Transverse colon (tissue), 4 donors: Measurements from ENCODE around the gene EMILIN2.

ENCODE experiments used
- EP300 ChIP-seq: sonication (generic); formaldehyde crosslinking; IDR thresholded peaks from one replicate; pipeline ENCODE4 v1.6.1; 2017; ENCODE audit warnings: antibody characterized with exemption, low read depth
- POLR2A ChIP-seq: fragments of 450-650 bp; IDR thresholded peaks from one replicate; pipeline ENCODE4 v1.6.1; 2016; ENCODE audit warnings: antibody characterized with exemption, mild to moderate bottlenecking, moderate library complexity
- POLR2AphosphoS5 ChIP-seq, 3 donors: sonication (generic); formaldehyde crosslinking; IDR thresholded peaks; one replicate each; pipeline ENCODE4 v1.6.1; 2016; ENCODE audit warnings: antibody characterized with exemption in 3 of 3
- TF ChIP-seq, protein P1 (sequence below), 5 experiments: fragments of 200-600 bp in 3 of 5; fragments of 450-650 bp in 2 of 5; sonication (generic) in 3 of 5; IDR thresholded peaks; 1 replicate in 2 of 5; 2 replicates in 3 of 5; pipeline ENCODE4 v1.5.1; 2016 to 2017; ENCODE audit warnings: antibody characterized with exemption in 5 of 5, inconsistent platforms in 3 of 5, mild to moderate bottlenecking in 2 of 5, moderate library complexity in 1 of 5

DNA sequence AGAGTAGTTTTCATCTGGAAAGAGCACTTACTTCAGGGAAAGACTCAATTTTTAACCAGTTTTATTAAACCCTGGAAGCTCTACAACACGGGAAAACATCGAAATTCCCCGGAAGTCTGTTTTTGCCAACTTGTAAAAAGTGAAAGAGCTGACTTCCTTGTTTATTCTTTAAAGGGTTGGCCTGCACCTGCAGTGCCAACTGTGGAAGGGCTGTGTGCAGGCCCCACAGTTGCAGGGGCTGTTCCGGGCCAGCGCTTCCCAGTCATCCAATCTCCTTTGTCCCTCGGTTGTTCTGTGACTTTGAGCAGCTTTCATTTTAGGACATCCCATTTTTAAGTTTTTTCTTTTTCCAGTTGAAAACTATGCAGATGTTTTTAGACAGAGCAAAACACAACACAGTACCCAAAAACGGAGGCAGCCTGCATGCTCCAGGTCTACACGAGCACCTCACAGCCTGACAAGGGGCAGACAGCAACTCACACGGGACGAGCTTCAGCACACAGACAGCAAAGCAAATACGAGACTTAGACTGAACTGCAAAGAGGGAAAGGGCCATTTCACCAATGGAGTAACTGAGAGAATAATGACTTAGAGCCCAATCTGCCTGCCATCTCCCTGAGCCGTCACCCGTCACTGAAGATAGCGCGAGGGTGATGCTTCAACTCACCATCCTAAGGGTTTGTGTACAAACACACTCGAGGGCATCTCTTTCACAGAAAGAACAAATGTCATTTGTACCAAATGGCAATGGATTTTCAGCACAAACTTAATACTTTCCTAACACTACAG, 70.6 kb downstream of the EMILIN2 start:
- TF ChIP-seq POLR2AphosphoS5 (IDR thresholded peaks at IDR 0.05): no peak
- TF ChIP-seq EP300: no peak
- TF ChIP-seq, protein P1, sequence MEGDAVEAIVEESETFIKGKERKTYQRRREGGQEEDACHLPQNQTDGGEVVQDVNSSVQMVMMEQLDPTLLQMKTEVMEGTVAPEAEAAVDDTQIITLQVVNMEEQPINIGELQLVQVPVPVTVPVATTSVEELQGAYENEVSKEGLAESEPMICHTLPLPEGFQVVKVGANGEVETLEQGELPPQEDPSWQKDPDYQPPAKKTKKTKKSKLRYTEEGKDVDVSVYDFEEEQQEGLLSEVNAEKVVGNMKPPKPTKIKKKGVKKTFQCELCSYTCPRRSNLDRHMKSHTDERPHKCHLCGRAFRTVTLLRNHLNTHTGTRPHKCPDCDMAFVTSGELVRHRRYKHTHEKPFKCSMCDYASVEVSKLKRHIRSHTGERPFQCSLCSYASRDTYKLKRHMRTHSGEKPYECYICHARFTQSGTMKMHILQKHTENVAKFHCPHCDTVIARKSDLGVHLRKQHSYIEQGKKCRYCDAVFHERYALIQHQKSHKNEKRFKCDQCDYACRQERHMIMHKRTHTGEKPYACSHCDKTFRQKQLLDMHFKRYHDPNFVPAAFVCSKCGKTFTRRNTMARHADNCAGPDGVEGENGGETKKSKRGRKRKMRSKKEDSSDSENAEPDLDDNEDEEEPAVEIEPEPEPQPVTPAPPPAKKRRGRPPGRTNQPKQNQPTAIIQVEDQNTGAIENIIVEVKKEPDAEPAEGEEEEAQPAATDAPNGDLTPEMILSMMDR (IDR thresholded peaks at IDR 0.05): no peak
- no peak for TF ChIP-seq POLR2A
